Activated T-helper 2 cell treated with anti-CD3 and anti-CD28 coated beads, Interferon-gamma antibody, Interleukin-2, Interleukin-4, amounts not matched to agents 10 μg/mL and 5 μg/mL and 100 μg/mL, durations not matched to agents 14 hours and 24 hours and 36 hours (primary cell): Measurements from ENCODE around the gene LHFPL6. TPM values are rescaled to one million over a fixed set of nuclear protein-coding genes. Genes with fewer than 3 reads are reported as not detected.

Experiments
- DNase-seq: peaks from one replicate; pipeline ENCODE4 v3.0.0; 2021; ENCODE audit warnings: low spot score
- H3K27ac Mint-ChIP-seq: one replicate; pipeline ENCODE4 v1.8.0; 2021; ENCODE audit warnings: mixed read lengths
- H3K27me3 Mint-ChIP-seq: one replicate; pipeline ENCODE4 v1.8.0; 2021; ENCODE audit warnings: low read depth, mixed read lengths
- H3K36me3 Mint-ChIP-seq: one replicate; pipeline ENCODE4 v1.8.0; 2021; ENCODE audit warnings: low read depth, mixed read lengths
- H3K4me1 Mint-ChIP-seq: one replicate; pipeline ENCODE4 v1.8.0; 2021; ENCODE audit warnings: low read depth, mixed read lengths
- H3K4me3 Mint-ChIP-seq: one replicate; pipeline ENCODE4 v1.8.0; 2021; ENCODE audit warnings: low read depth, mild to moderate bottlenecking, moderate library complexity, mixed read lengths
- H3K9me3 Mint-ChIP-seq: one replicate; pipeline ENCODE4 v1.8.0; 2021; ENCODE audit warnings: mixed read lengths
- intact Hi-C: fragments of 100-400 bp; cut with micrococcal nuclease; formaldehyde crosslinking; loops from one replicate; pipeline ENCODE4 v1.15.1; 2023
- total RNA-seq: library from RNA; stranded (reverse); gene quantifications from 2 replicates; pipeline ENCODE4 v1.2.3, GENCODE V29; 2022

The LHFPL6 gene
- total RNA-seq, 1 donor from 2014 or later: 5.8 TPM

DNA sequence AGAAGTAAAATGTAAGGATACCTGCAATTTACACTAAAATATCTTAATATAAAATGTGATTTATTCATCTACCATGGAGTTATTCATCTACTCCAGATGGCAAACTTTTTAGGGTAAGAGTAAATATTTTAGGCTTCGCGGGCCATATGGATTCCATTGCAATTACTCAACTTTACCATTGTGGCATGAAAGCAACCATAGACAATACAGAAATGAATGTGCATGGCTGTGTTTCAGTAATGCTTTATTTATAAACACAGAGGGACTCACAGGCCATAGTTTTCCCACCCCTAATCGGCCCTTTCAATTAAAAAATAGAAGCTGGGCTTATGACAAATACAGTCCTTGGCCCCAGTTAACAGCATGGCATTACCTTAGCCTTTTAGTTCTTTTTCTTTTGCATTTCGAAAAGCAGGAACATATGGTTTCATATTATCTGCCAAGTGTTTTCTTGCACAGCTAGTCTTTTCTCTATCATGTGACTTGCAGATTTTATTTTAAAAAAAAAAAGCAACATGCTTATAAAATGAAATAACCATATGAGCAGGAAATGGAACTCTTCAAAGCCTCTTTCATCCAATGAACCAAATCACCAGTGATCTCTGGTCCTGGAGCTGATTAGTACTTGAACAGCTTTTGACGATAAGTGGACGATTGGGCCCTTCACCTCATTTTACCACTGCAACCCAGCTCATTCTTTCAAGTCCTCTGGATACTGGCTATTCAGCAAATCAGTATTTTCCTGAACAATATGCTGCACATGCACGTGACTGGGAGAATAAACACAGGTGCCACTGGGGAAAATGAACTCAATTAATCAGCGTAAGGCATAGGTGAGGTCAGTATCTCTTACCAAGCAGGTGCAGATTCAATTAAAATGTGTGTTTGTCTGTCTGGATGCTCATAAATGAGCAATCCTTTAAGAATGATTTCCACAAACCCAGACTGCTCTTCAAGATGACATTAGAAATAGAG, 63.9 kb downstream of the LHFPL6 start:
- H3K9me3 Mint-ChIP-seq: no peaks in the 10 kb centered on the region
- no peak for DNase-seq
- no peak overlapping the region for H3K4me3 Mint-ChIP-seq
- peaks cover 6% of the 10 kb centered on the region for H3K27me3 Mint-ChIP-seq
- no peaks in the 10 kb centered on the region for H3K36me3 Mint-ChIP-seq
- intact Hi-C loops: no loop called here
- no peaks in the 10 kb centered on the region for H3K4me1 Mint-ChIP-seq
- H3K27ac Mint-ChIP-seq: no peak overlapping the region

GRCh38 chr13:39536906-39537305, 66.1 kb downstream of the LHFPL6 start:
- H3K4me1 Mint-ChIP-seq: no peaks in the 10 kb centered on the region

GRCh38 chr13:39536274-39536673, 66.7 kb downstream of the LHFPL6 start:
- H3K4me3 Mint-ChIP-seq: no peak overlapping the region
- H3K27ac Mint-ChIP-seq: no peak overlapping the region
- no peaks in the 10 kb centered on the region for H3K4me1 Mint-ChIP-seq
- peaks cover 3% of the 10 kb centered on the region for H3K27me3 Mint-ChIP-seq
- no peak for DNase-seq
- intact Hi-C loops: no loop called here
- no peaks in the 10 kb centered on the region for H3K36me3 Mint-ChIP-seq
- H3K9me3 Mint-ChIP-seq: no peaks in the 10 kb centered on the region

More at GRCh38 chr13:39536906-39537305, 66.1 kb downstream of the LHFPL6 start:
- peaks cover 3% of the 10 kb centered on the region for H3K27me3 Mint-ChIP-seq
- no peaks in the 10 kb centered on the region for H3K36me3 Mint-ChIP-seq
- H3K9me3 Mint-ChIP-seq: no peaks in the 10 kb centered on the region
- H3K4me3 Mint-ChIP-seq: no peak overlapping the region
- DNase-seq: no peak
- intact Hi-C loops: no loop called here
- H3K27ac Mint-ChIP-seq: no peak overlapping the region

- intact Hi-C loops: no loop called here
- Mint-ChIP-seq H3K27ac (no peak overlapping the region), H3K4me3 (no peak overlapping the region), H3K36me3 (no peaks in the 10 kb centered on the region), H3K9me3 (no peaks in the 10 kb centered on the region), H3K27me3 (peaks cover 3% of the 10 kb centered on the region), H3K4me1 (no peaks in the 10 kb centered on the region)
- no peak for DNase-seq
Measured at GRCh38 chr13:39533651-39534150, 69.3 kb downstream of the LHFPL6 start.

GRCh38 chr13:39531646-39532045, 71.3 kb downstream of the LHFPL6 start:
- Mint-ChIP-seq H3K27ac (no peak overlapping the region), H3K9me3 (no peaks in the 10 kb centered on the region), H3K36me3 (no peaks in the 10 kb centered on the region), H3K27me3 (peaks cover 6% of the 10 kb centered on the region), H3K4me1 (no peaks in the 10 kb centered on the region), H3K4me3 (no peak overlapping the region)
- intact Hi-C loops: no loop called here
- DNase-seq: no peak

- no peaks in the 10 kb centered on the region for H3K36me3 Mint-ChIP-seq
- H3K27ac Mint-ChIP-seq: no peak overlapping the region
- no peak for DNase-seq
- H3K27me3 Mint-ChIP-seq: peaks cover 5% of the 10 kb centered on the region
- intact Hi-C loops: no loop called here
- no peaks in the 10 kb centered on the region for H3K4me1 Mint-ChIP-seq
- H3K9me3 Mint-ChIP-seq: no peaks in the 10 kb centered on the region
- H3K4me3 Mint-ChIP-seq: no peak overlapping the region
Measured at GRCh38 chr13:39530916-39531315, 72.1 kb downstream of the LHFPL6 start.

DNA sequence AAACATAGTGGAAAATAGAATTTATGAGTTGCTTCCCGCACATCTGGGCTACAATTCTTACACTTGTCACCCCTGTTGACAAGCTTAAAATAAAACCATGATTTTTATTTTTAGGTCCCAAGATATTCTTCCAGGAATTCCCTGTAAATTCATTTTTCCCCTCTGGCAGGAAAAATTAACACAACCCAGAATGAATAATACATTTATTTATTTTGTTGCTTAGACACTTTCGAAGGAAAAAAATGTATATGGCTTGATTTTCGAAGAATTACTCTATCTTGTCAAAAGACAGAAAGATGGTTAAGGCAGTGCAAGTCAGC, 74.4 kb downstream of the LHFPL6 start:
- Mint-ChIP-seq H3K27ac (no peak overlapping the region), H3K36me3 (no peaks in the 10 kb centered on the region), H3K9me3 (no peaks in the 10 kb centered on the region), H3K4me1 (no peaks in the 10 kb centered on the region), H3K4me3 (no peak overlapping the region), H3K27me3 (peaks cover 5% of the 10 kb centered on the region)
- intact Hi-C loops: no loop called here
- no peak for DNase-seq

- no peak overlapping the region for H3K4me3 Mint-ChIP-seq
- no peaks in the 10 kb centered on the region for H3K9me3 Mint-ChIP-seq
- no peak for DNase-seq
- H3K4me1 Mint-ChIP-seq: no peaks in the 10 kb centered on the region
- H3K27me3 Mint-ChIP-seq: peaks cover 5% of the 10 kb centered on the region
- H3K27ac Mint-ChIP-seq: no peak overlapping the region
- intact Hi-C loops: no loop called here
- no peaks in the 10 kb centered on the region for H3K36me3 Mint-ChIP-seq
Measured at GRCh38 chr13:39527961-39528660, 74.9 kb downstream of the LHFPL6 start.

- H3K27ac Mint-ChIP-seq: no peak overlapping the region
- intact Hi-C loops: no loop called here
Measured at GRCh38 chr13:39527301-39527700, 75.7 kb downstream of the LHFPL6 start.

DNA sequence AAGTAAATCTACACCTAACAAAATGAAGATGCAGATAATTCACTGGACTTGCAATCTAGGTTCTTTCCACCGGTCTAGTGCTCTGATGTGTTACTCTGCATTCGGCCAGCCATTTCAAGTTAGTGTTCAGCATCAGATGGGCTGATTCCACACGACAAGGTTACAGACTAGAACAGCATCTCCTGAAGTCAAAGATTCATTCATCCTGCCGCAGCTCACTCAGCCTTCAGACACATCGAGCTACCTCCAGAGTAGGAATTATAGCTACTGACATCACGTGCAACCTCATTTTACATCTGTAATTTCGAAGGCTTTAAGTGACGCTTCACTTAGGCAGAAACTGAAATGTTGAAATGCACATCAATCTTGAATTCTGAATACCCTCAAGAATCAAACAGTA, 76.5 kb downstream of the LHFPL6 start:
- Mint-ChIP-seq H3K27ac (no peak overlapping the region), H3K36me3 (no peaks in the 10 kb centered on the region), H3K4me1 (no peaks in the 10 kb centered on the region), H3K9me3 (no peaks in the 10 kb centered on the region), H3K27me3 (peaks cover 3% of the 10 kb centered on the region), H3K4me3 (no peak overlapping the region)
- no peak for DNase-seq
- intact Hi-C loops: no loop called here

More at GRCh38 chr13:39527301-39527700, 75.7 kb downstream of the LHFPL6 start:
- H3K4me3 Mint-ChIP-seq: no peak overlapping the region
- no peaks in the 10 kb centered on the region for H3K4me1 Mint-ChIP-seq
- DNase-seq: no peak
- H3K27me3 Mint-ChIP-seq: peaks cover 3% of the 10 kb centered on the region
- no peaks in the 10 kb centered on the region for H3K9me3 Mint-ChIP-seq
- H3K36me3 Mint-ChIP-seq: no peaks in the 10 kb centered on the region

DNA sequence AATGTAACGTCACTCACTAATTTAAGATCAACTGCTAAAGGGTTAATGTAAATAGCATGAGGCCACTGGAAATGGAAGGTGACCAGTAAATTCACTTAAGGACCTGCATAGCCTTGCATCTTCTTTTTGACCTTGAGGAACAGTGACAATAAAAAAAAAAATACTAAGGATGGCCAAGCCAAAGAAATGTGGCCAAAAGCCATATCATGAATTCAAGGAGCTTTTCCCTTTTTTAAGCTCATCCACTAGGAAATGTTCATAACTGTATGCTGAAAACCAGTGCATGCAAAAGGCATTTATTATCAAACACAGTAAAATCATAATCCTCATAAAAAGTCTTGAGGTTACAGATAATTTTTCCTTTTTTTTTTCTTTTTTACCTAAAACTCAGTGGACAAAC, 77.5 kb downstream of the LHFPL6 start:
- Mint-ChIP-seq H3K36me3 (no peaks in the 10 kb centered on the region), H3K4me1 (no peaks in the 10 kb centered on the region), H3K9me3 (no peaks in the 10 kb centered on the region), H3K27ac (no peak overlapping the region), H3K27me3 (peaks cover 3% of the 10 kb centered on the region), H3K4me3 (no peak overlapping the region)
- no peak for DNase-seq
- intact Hi-C loops: no loop called here

DNA sequence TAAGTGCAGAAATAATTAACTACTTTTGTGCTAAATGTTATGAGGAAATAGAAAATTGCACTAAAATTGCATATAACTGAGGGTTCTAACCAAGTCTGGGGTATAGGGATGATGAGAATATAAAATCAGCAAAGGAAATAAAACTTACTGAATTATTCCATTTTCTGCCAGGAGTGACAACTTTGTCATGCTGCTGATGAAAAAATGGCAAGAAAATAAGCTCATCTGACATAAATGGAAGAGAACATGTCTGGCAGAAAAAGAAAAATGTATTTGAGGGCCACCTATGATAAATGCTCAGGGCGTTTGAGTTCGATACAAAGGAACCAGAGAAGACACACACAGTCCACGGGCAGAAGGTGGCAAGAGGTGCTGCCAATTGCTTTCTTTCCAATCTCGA, 78.2 kb downstream of the LHFPL6 start:
- no peaks in the 10 kb centered on the region for H3K4me1 Mint-ChIP-seq
- peaks cover 3% of the 10 kb centered on the region for H3K27me3 Mint-ChIP-seq
- H3K9me3 Mint-ChIP-seq: no peaks in the 10 kb centered on the region
- no peak overlapping the region for H3K4me3 Mint-ChIP-seq
- H3K27ac Mint-ChIP-seq: no peak overlapping the region
- DNase-seq: no peak
- no peaks in the 10 kb centered on the region for H3K36me3 Mint-ChIP-seq
- intact Hi-C loops: no loop called here

DNA sequence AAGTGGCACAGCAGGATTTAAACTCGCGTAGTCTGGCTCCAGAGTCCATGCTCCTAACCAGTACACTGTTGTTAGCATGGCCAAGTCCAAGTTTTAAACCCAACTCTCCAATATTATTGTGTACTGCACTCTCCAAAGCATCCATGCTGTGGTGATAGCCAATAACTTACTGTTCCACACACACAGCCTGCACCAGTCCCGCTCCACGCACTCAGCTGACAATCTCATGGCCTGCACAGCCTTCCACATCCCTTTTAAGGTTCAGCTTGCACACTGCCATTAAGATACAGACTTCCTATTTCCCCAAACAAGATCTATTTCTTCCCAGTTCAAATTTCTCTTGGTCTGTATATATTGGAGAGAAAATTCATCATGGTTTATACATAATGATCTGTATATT, 80.7 kb downstream of the LHFPL6 start:
- DNase-seq: no peak
- no peaks in the 10 kb centered on the region for H3K9me3 Mint-ChIP-seq
- H3K36me3 Mint-ChIP-seq: no peaks in the 10 kb centered on the region
- H3K4me3 Mint-ChIP-seq: no peak overlapping the region
- H3K4me1 Mint-ChIP-seq: no peaks in the 10 kb centered on the region
- H3K27ac Mint-ChIP-seq: no peak overlapping the region
- no peaks in the 10 kb centered on the region for H3K27me3 Mint-ChIP-seq
- intact Hi-C loops: no loop called here
